Karpas-422 (cell line): ENCODE results near the gene ARL4C. TPM values are rescaled to one million over a fixed set of nuclear protein-coding genes. Genes with fewer than 3 reads are reported as not detected.

ENCODE experiments used
- DNase-seq: peaks from one replicate; pipeline ENCODE4 v3.0.0-alpha.2; 2015
- H2AFZ ChIP-seq: fragments of 200-600 bp; sonication (generic); 2 replicates; pipeline ENCODE4 v1.6.1; 2014; ENCODE audit warnings: antibody characterized with exemption, low read length, mixed read lengths
- H3K27ac ChIP-seq: fragments of 200-600 bp; sonication (generic); 2 replicates; pipeline ENCODE4 v1.5.1; 2014; ENCODE audit warnings: mild to moderate bottlenecking, low read length, moderate library complexity
- H3K27me3 ChIP-seq: fragments of 200-600 bp; sonication (generic); 2 replicates; pipeline ENCODE4 v1.6.1; 2014; ENCODE audit warnings: low read length, mixed read lengths
- H3K36me3 ChIP-seq: fragments of 200-600 bp; sonication (generic); 2 replicates; pipeline ENCODE4 v1.6.1; 2014; ENCODE audit warnings: low read length, mixed read lengths; ENCODE audit not compliant: insufficient read depth
- H3K4me1 ChIP-seq: fragments of 200-600 bp; sonication (generic); 2 replicates; pipeline ENCODE4 v1.6.1; 2014; ENCODE audit warnings: mild to moderate bottlenecking, low read length, mixed read lengths
- H3K4me2 ChIP-seq: fragments of 200-600 bp; sonication (generic); 2 replicates; pipeline ENCODE4 v1.6.1; 2014; ENCODE audit warnings: low read length, low read depth, mild to moderate bottlenecking; ENCODE audit not compliant: poor library complexity, severe bottlenecking
- H3K4me3 ChIP-seq: fragments of 200-600 bp; sonication (generic); 2 replicates; pipeline ENCODE4 v1.5.1; 2014; ENCODE audit warnings: mild to moderate bottlenecking, antibody characterized with exemption, low read length, mixed read lengths
- H3K79me2 ChIP-seq: fragments of 200-600 bp; sonication (generic); 2 replicates; pipeline ENCODE4 v1.6.1; 2014; ENCODE audit warnings: mild to moderate bottlenecking, low read length, mixed read lengths
- H3K9ac ChIP-seq: fragments of 200-600 bp; sonication (generic); 2 replicates; pipeline ENCODE4 v1.6.0; 2014; ENCODE audit warnings: low read length
- H3K9me2 ChIP-seq: fragments of 200-600 bp; sonication (generic), shearing (Covaris generic); replicated peaks from 2 replicates; pipeline ENCODE4 v1.6.0; 2014; ENCODE audit warnings: mild to moderate bottlenecking, low read length, moderate library complexity; ENCODE audit not compliant: insufficient read depth
- H3K9me3 ChIP-seq: fragments of 300-700, 200-600 bp; sonication (generic); 2 replicates; pipeline ENCODE4 v1.6.1; 2014; ENCODE audit warnings: low read length, mixed read lengths
- H4K20me1 ChIP-seq: fragments of 200-600 bp; sonication (generic); 2 replicates; pipeline ENCODE4 v1.6.1; 2014; ENCODE audit warnings: mild to moderate bottlenecking, antibody characterized with exemption, low read length, low read depth; ENCODE audit not compliant: insufficient read depth
- total RNA-seq: library from RNA; depleted of rRNA; stranded (reverse); fragments of >200 nt; shearing (Covaris generic); gene quantifications from 2 replicates; pipeline ENCODE4 v1.2.3, GENCODE V29; 2014; ENCODE audit warnings: low replicate concordance; rRNA removed

The ARL4C gene
- total RNA-seq: not detected in 2 replicates

- DNase-seq: peak; percentile 67
- H3K9me3 ChIP-seq: no peaks in the 10 kb centered on the region
- no peak within 1 kb of the TSS for H3K27ac ChIP-seq
- H3K9me2 ChIP-seq: no peaks in the 10 kb centered on the region
- H3K36me3 ChIP-seq: no peaks in the 10 kb centered on the region
- H4K20me1 ChIP-seq: no peaks in the 10 kb centered on the region
- no peaks in the 10 kb centered on the region for H3K27me3 ChIP-seq
- H3K4me2 ChIP-seq: peak within 1 kb of the TSS; percentile 71
- H3K9ac ChIP-seq: no peak within 1 kb of the TSS; the same call in 1 of the 2 replicates
- peak within 1 kb of the TSS; percentile 65; the same call in 1 of the 2 replicates for H3K4me3 ChIP-seq
- H3K4me1 ChIP-seq: peaks cover 8% of the 10 kb centered on the region
- H2AFZ ChIP-seq: no peak within 1 kb of the TSS
- H3K79me2 ChIP-seq: no peaks in the 10 kb centered on the region
These were observed at the start of gene ARL4C for GRCh38 chr2:234496835-234497593. Gene ARL4C, minus strand, starts transcription at chr2:234497081. Its CDS starts 495 bp downstream, at chr2:234496586.

- no peak overlapping the region for H3K4me2 ChIP-seq
- no peak overlapping the region for H3K27ac ChIP-seq
- H3K27me3 ChIP-seq: no peaks in the 10 kb centered on the region
- no peak overlapping the region for H3K9ac ChIP-seq
- peak; percentile 92 for DNase-seq
- no peaks in the 10 kb centered on the region for H3K79me2 ChIP-seq
- no peak overlapping the region for H3K4me3 ChIP-seq
- no peaks in the 10 kb centered on the region for H4K20me1 ChIP-seq
- H3K4me1 ChIP-seq: no peaks in the 10 kb centered on the region
- H3K9me2 ChIP-seq: no peaks in the 10 kb centered on the region
- H2AFZ ChIP-seq: no peak overlapping the region
- no peaks in the 10 kb centered on the region for H3K36me3 ChIP-seq
- no peaks in the 10 kb centered on the region for H3K9me3 ChIP-seq
These were observed 48.1 kb upstream of the ARL4C start for GRCh38 chr2:234544659-234545611.

GRCh38 chr2:234542742-234543141 lies 45.9 kb upstream of the ARL4C start:
- H2AFZ ChIP-seq: no peak overlapping the region
- no peak overlapping the region for H3K27ac ChIP-seq
- no peak for DNase-seq
- H3K9me3 ChIP-seq: no peaks in the 10 kb centered on the region
- H3K4me3 ChIP-seq: no peak overlapping the region
- H3K4me2 ChIP-seq: no peak overlapping the region
- H3K79me2 ChIP-seq: no peaks in the 10 kb centered on the region
- H4K20me1 ChIP-seq: no peaks in the 10 kb centered on the region
- H3K27me3 ChIP-seq: peaks cover 7% of the 10 kb centered on the region; the same call in 1 of the 2 replicates
- no peaks in the 10 kb centered on the region for H3K36me3 ChIP-seq
- H3K9ac ChIP-seq: no peak overlapping the region
- no peaks in the 10 kb centered on the region for H3K9me2 ChIP-seq
- no peaks in the 10 kb centered on the region for H3K4me1 ChIP-seq

GRCh38 chr2:234537929-234538328 lies 41.0 kb upstream of the ARL4C start:
- Histone ChIP-seq H3K27ac (no peak overlapping the region), H3K4me3 (no peak overlapping the region), H3K4me1 (no peaks in the 10 kb centered on the region), H4K20me1 (no peaks in the 10 kb centered on the region), H3K79me2 (no peaks in the 10 kb centered on the region), H3K9ac (no peak overlapping the region), H2AFZ (no peak overlapping the region), H3K9me3 (no peaks in the 10 kb centered on the region), H3K36me3 (no peaks in the 10 kb centered on the region), H3K9me2 (no peaks in the 10 kb centered on the region), H3K4me2 (no peak overlapping the region), H3K27me3 (peaks cover 7% of the 10 kb centered on the region; the same call in 1 of the 2 replicates)
- DNase-seq: no peak

- Histone ChIP-seq H3K9ac (no peak overlapping the region), H3K4me2 (no peak overlapping the region), H3K4me3 (no peak overlapping the region), H3K27me3 (peaks cover 7% of the 10 kb centered on the region; the same call in 1 of the 2 replicates), H3K79me2 (no peaks in the 10 kb centered on the region), H2AFZ (no peak overlapping the region), H3K27ac (no peak overlapping the region), H3K36me3 (no peaks in the 10 kb centered on the region), H4K20me1 (no peaks in the 10 kb centered on the region), H3K9me3 (no peaks in the 10 kb centered on the region), H3K9me2 (no peaks in the 10 kb centered on the region), H3K4me1 (no peaks in the 10 kb centered on the region)
- DNase-seq: no peak
These were observed 39.5 kb upstream of the ARL4C start for GRCh38 chr2:234536178-234536965.

- H2AFZ ChIP-seq: no peak overlapping the region
- H3K36me3 ChIP-seq: no peaks in the 10 kb centered on the region
- no peaks in the 10 kb centered on the region for H4K20me1 ChIP-seq
These were observed 38.6 kb upstream of the ARL4C start for GRCh38 chr2:234535464-234535863.

GRCh38 chr2:234534515-234534914 lies 37.6 kb upstream of the ARL4C start:
- Histone ChIP-seq H3K36me3 (no peaks in the 10 kb centered on the region), H2AFZ (no peak overlapping the region), H4K20me1 (no peaks in the 10 kb centered on the region), H3K9me3 (no peaks in the 10 kb centered on the region), H3K4me2 (no peak overlapping the region), H3K79me2 (no peaks in the 10 kb centered on the region), H3K27ac (no peak overlapping the region), H3K4me1 (no peaks in the 10 kb centered on the region), H3K4me3 (no peak overlapping the region), H3K9me2 (no peaks in the 10 kb centered on the region), H3K27me3 (peaks cover 7% of the 10 kb centered on the region; the same call in 1 of the 2 replicates), H3K9ac (no peak overlapping the region)
- no peak for DNase-seq

More at GRCh38 chr2:234535464-234535863, 38.6 kb upstream of the ARL4C start:
- Histone ChIP-seq H3K4me3 (no peak overlapping the region), H3K9me2 (no peaks in the 10 kb centered on the region), H3K27me3 (peaks cover 7% of the 10 kb centered on the region; the same call in 1 of the 2 replicates), H3K4me2 (no peak overlapping the region), H3K9me3 (no peaks in the 10 kb centered on the region), H3K27ac (no peak overlapping the region), H3K79me2 (no peaks in the 10 kb centered on the region), H3K4me1 (no peaks in the 10 kb centered on the region), H3K9ac (no peak overlapping the region)
- DNase-seq: no peak
